Transverse colon (tissue), 4 donors: Measurements from ENCODE around the gene GGACT.

Experiments
- CTCF ChIP-seq, 5 experiments: fragments of 200-600 bp in 3 of 5; fragments of 450-650 bp in 2 of 5; sonication (generic) in 3 of 5; IDR thresholded peaks; 1 replicate in 2 of 5; 2 replicates in 3 of 5; pipeline ENCODE4 v1.5.1; 2016 to 2017; ENCODE audit warnings: antibody characterized with exemption in 5 of 5, inconsistent platforms in 3 of 5, mild to moderate bottlenecking in 2 of 5, moderate library complexity in 1 of 5
- EP300 ChIP-seq: sonication (generic); formaldehyde crosslinking; IDR thresholded peaks from one replicate; pipeline ENCODE4 v1.6.1; 2017; ENCODE audit warnings: antibody characterized with exemption, low read depth
- POLR2A ChIP-seq: fragments of 450-650 bp; IDR thresholded peaks from one replicate; pipeline ENCODE4 v1.6.1; 2016; ENCODE audit warnings: antibody characterized with exemption, mild to moderate bottlenecking, moderate library complexity
- POLR2AphosphoS5 ChIP-seq, 3 donors: sonication (generic); formaldehyde crosslinking; IDR thresholded peaks; one replicate each; pipeline ENCODE4 v1.6.1; 2016; ENCODE audit warnings: antibody characterized with exemption in 3 of 3

- TF ChIP-seq CTCF (IDR thresholded peaks at IDR 0.05) (no peak), POLR2A (no peak), POLR2AphosphoS5 (IDR thresholded peaks at IDR 0.05) (no peak), EP300 (no peak)
These were observed 79.6 kb downstream of the GGACT start for GRCh38 chr13:100508996-100509395.
